NOMO-1 (cell line): ENCODE results near the gene UNC13C.

Experiments used
- DNase-seq, 2 experiments: peaks; one replicate each; lab custom pipeline; 2025; ENCODE audit not compliant: unreplicated experiment in 2 of 2; lab: John Stamatoyannopoulos, UW

UNC13C gene

DNA sequence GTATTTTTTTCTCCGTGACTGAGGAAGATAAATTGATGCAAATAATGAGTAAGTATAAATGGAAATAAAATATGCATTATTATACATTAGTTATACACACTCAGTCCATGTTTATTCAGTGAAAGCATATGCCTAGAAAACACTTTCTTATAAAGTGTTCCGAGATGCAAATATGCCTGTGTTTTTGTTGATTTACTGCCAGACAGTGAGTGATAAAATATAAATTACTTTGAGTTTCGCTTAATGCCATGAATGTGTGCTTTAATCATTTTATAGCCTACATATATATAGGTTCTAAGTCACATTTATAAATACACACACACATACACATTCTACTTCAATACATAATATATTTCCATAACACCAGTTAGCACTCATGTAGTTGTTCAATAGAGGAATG is 569.2 kb downstream of the UNC13C start:
- no peak for DNase-seq

- no peak for DNase-seq
Measured at GRCh38 chr15:54550954-54551353, 572.7 kb downstream of the UNC13C start.

DNA sequence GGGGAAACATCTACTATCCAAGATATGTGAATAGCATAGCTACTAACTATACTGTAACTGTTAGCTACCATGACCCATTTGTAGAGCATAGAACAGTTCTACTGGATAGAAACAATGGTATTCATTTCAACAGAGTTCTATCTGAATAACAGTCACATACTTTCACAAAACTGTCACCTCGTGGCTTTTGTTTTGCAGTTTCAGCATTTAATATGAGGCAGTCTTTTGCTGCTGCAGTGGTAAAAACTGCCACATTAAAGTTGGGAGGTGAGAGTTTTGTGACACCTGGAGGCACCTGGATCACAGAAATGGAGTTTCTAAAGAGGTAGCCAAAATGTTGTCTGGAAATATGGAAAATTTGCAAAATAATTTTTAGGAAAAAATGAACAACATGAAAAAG is 578.0 kb downstream of the UNC13C start:
- no peak for DNase-seq

GRCh38 chr15:54559405-54560069 is 581.3 kb downstream of the UNC13C start:
- DNase-seq: peak; percentile 16 to 71

DNA sequence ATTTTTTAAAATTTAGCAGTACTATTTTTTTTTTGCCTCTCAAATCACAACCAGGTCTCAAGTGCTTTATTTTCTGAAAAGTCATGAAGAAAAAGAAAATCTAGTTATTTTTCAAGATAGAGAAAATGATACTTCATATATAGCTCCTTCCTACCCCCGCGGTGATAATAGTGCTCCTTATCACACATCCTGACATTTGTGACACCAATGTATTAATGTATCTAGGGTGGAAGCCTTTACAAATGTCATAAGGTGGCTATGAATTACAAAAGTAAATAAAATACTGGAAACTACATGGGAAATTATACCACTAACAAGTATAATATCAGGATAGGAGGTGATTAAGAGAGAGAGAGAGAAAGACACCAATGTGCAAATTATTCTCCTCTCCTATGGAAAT is 582.2 kb downstream of the UNC13C start:
- DNase-seq: no peak

- peak; percentile 26 for DNase-seq
Measured at GRCh38 chr15:54564166-54564565, 585.9 kb downstream of the UNC13C start.

- DNase-seq: no peak
Measured at GRCh38 chr15:54566654-54567053, 588.4 kb downstream of the UNC13C start.

GRCh38 chr15:54567408-54568035 is 589.3 kb downstream of the UNC13C start:
- no peak for DNase-seq

DNA sequence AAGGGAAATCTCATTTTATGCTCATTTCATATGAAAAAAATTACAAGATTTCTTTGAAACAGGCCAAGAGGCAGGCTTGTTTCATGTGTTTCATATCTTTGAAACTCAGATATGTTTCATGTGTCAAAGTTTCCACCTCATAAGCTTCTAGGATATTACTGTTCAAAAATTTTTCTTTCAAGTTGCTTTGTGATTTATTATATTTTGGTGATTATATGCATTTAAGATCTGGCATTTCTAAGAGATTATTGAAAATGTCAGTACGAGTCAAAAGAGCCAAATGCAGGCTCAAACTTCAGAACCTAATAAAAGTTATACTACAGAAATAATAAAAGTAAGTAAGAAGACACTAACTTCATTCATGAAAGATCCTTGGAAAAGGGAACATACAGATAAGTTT is 590.1 kb downstream of the UNC13C start:
- DNase-seq: no peak

- DNase-seq: no peak
Measured at GRCh38 chr15:54571576-54571975, 593.3 kb downstream of the UNC13C start.

- DNase-seq: no peak
Measured at GRCh38 chr15:54575586-54575985, 597.3 kb downstream of the UNC13C start.

DNA sequence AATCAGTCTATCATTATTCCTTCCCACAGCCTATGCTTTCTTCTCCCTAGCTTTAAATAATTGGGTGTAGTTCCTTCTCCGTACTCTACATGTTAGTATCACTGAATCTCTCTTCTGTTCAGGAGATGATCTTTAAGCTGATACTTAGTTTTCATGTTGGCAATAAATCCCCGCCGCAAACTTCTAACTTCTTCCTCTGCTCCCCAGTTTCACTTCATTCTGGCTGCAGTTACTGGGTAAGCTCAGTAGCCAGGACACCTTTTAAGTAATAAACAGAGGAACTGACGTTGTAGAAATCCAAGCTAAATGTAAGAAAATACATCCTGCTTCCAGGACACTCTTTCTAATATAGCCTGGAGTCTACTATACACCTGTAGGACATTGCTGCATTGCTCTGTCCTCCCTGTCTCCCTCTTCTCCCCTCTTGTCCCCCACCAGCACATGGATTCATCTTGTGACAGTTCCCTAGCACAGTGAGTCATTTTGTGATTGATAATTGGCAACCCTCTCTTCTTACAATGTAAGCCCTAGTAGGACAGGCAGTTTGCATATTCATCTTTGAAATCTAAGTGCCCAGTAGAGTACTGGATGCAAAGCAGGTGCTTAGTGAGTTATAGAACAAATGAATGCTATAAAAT is 598.2 kb downstream of the UNC13C start:
- peak; percentile 32 to 77 for DNase-seq

- no peak for DNase-seq
Measured at GRCh38 chr15:54577476-54578250, 599.4 kb downstream of the UNC13C start.

GRCh38 chr15:54579855-54580254 is 601.6 kb downstream of the UNC13C start:
- DNase-seq: no peak

GRCh38 chr15:54580643-54581042 is 602.4 kb downstream of the UNC13C start:
- DNase-seq: no peak

DNA sequence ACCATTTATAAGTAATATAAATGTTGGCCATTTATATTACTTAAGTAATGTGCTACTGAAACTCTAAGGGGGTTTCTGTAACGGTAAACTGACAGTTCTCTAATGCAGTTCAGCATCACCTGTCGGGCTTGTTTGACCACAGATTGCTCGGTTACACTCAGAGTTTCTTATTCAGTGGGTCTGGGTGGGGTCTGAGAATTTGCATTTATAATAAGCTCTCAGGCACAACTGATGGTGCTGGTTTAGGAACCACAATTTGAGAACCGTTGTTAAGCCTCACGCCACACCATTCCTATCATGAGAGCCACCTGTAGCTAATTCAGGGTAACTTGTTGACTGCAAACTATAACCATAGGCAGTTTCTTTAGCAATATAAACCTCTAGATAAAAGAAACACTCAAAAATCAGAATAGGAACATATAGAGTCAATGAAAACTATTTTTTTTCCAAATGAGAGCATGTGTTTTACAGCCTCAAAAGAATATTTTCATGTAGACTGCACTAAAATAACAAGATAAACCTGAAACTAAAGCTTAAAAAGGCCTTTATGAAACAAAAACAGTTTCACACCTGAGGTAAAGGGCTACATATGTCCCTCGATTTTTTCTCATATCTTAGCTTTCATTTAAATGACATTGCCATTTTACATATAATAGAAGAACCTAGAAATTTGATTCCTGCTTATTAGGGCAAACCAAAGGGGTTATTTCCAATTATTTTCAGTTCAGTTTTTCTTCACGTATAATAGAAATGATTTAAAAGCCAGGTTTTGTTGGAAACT is 604.8 kb downstream of the UNC13C start:
- no peak for DNase-seq

- DNase-seq: no peak
Measured at GRCh38 chr15:54585063-54585462, 606.8 kb downstream of the UNC13C start.

DNA sequence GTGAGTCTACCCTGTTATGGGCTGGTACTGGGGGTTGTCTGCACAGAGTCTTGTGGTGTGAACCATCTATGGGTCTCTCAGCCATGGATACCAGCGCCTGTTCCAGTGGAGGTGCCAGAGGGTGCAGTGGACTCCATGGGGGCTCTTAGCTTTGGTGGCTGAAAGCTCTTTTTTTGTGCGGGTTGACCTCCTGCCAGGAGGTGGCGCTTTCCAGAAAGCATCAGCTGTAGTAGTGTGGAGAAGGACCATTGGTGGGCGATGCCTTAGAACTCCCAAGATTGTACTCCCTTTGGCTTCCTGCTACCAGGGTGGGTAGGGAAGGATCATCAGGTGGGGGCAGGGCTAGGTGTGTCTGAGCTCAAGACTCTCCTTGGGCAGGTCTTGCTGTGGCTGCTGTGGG is 615.9 kb downstream of the UNC13C start:
- DNase-seq: no peak

DNA sequence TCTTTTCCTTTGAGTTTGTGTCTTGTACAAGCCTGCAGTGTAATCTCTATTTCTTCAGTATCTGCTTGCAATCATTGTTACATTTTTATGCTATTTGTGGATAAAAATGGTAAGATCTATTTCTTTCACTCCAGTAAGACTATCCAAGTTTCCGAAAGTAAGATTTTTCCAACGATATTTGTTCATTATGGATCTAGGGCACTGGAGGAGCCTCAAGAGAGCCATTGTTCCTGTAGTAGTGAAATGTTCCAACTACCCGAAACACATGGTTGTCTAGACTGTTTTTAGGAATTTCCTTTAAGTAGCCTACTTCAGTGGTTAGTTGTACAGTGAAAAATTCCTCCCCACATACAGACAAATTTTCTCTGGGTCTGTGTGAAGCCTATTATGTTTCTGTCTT is 621.1 kb downstream of the UNC13C start:
- no peak for DNase-seq

DNA sequence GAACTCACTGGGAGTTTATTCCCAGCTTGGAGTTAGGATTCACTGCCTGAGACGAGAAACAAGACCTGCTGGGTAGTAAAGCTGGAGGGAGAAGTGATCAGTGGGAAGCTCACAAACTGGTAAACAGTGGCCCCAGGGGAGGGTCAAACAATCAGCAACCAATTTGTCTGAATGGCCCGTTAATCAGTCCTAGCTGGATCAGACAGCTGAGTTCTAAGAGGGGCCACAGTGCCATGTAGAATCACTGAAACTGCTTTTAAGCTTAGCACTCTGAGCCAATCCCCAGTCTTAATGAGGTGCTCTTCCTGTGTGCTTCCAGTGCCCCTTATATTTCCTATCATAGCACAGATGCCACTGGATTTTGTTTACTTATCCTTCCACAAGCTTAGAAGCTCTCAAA is 626.8 kb downstream of the UNC13C start:
- DNase-seq: no peak

GRCh38 chr15:54605556-54605955 is 627.3 kb downstream of the UNC13C start:
- DNase-seq: no peak
